ENCODE data around the gene PGPEP1. TPM values are rescaled to one million over a fixed set of nuclear protein-coding genes. Genes with fewer than 3 reads are reported as not detected.

PGPEP1 gene
- total and polyA plus RNA-seq, 2 donors (not counting 3 experiments of a cell fraction or from before 2014, with no cell fraction given), result 9.9 to 27.2 TPM

DNA sequence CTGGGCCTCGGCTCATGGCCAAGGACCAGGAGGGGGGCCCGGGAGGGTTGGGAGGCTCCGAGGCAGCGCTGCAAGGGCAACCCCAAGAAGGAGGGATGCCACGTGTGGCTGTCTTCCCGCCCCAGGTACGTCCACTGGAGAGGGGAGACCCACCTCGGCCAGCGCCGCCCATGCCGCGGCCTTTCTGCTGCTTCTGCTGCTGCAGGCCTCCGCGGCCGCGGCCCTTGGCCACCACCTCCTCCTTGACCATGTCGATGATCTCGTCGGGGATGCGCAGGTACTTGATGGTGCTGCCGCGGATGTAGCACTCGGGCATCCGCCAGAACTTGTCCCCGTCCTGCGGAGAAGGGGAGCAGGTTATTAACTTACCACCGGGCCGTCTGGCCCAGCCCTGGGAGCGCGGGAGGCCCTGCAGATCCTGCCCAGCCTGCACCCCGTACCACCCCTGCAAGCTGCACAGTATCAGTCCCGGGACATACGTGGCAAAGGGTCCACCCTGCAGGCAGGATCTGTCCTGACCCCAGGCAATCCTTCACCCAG, 30.8 kb upstream of the PGPEP1 start:
- H3K79me2 ChIP-seq (ENCODE audit: control insufficient read depth, insufficient read depth, low read length), result no peaks in the 10 kb centered on the region
- intact Hi-C loops (cut with micrococcal nuclease), result no loop called here
- CTCF ChIA-PET, result interaction anchor here (1.0 to 1.9 kb wide), 3 partner anchors 13 to 30 kb away, joined by 4 to 11 read pairs (median 6); partner anchors contain the start of gene LSM4
- no peaks in the 10 kb centered on the region for H3K27me3 ChIP-seq (ENCODE audit: control insufficient read depth in 2 of 2, insufficient read depth in 2 of 2, low read length in 2 of 2)
- dilution Hi-C loops (cut with MboI; ENCODE audit: extremely low pct_ligation_motif_present, low sequenced_read_pairs), result no loop called here
- FAIRE-seq (no peak), DNase-seq (ENCODE audit: low read depth, low spot score) (no peak)
- TF ChIP-seq, protein P1, sequence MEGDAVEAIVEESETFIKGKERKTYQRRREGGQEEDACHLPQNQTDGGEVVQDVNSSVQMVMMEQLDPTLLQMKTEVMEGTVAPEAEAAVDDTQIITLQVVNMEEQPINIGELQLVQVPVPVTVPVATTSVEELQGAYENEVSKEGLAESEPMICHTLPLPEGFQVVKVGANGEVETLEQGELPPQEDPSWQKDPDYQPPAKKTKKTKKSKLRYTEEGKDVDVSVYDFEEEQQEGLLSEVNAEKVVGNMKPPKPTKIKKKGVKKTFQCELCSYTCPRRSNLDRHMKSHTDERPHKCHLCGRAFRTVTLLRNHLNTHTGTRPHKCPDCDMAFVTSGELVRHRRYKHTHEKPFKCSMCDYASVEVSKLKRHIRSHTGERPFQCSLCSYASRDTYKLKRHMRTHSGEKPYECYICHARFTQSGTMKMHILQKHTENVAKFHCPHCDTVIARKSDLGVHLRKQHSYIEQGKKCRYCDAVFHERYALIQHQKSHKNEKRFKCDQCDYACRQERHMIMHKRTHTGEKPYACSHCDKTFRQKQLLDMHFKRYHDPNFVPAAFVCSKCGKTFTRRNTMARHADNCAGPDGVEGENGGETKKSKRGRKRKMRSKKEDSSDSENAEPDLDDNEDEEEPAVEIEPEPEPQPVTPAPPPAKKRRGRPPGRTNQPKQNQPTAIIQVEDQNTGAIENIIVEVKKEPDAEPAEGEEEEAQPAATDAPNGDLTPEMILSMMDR (IDR thresholded peaks at IDR 0.05; ENCODE audit: extremely low read depth in 1 of 2, insufficient read depth in 1 of 2, low read depth in 1 of 2, low read length in 2 of 2), result no peak
- no peak for TF ChIP-seq MYC (IDR thresholded peaks at IDR 0.05; ENCODE audit: low read depth, low read length)
- TF ChIP-seq, protein P2, sequence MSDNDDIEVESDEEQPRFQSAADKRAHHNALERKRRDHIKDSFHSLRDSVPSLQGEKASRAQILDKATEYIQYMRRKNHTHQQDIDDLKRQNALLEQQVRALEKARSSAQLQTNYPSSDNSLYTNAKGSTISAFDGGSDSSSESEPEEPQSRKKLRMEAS (IDR thresholded peaks at IDR 0.05; ENCODE audit: insufficient read depth, insufficient read length), result no peak
- no peak for TF ChIP-seq JUN (IDR thresholded peaks at IDR 0.05; ENCODE audit: borderline replicate concordance, insufficient read depth, insufficient read length, low read depth)
- TF ChIP-seq POLR2AphosphoS5 (IDR thresholded peaks at IDR 0.05; ENCODE audit: insufficient read depth, low read depth, low read length), result no peak
- TF ChIP-seq POLR2A (IDR thresholded peaks at IDR 0.05; ENCODE audit: low read depth, low read length), result no peak
- no peak for TF ChIP-seq GATA2 (IDR thresholded peaks at IDR 0.05; ENCODE audit: insufficient read depth, insufficient read length, low read depth, low read length)
- TF ChIP-seq FOS (IDR thresholded peaks at IDR 0.05; ENCODE audit: borderline replicate concordance, insufficient read depth, low read length), result no peak
- no peak for TF ChIP-seq EZH2 (IDR thresholded peaks at IDR 0.05; ENCODE audit: borderline replicate concordance, low read depth, low read length, severe bottlenecking)
- H3K9ac ChIP-seq (replicated peaks; ENCODE audit: extremely low read depth, insufficient read depth, low read length), result no peak overlapping the region
- POLR2A ChIA-PET, result interaction anchor here (0.6 kb wide), 1 partner anchor 26 kb away, joined by 4 read pairs; no protein-coding TSS in a partner anchor
- no peak overlapping the region for H3K4me3 ChIP-seq (replicated peaks in 1 of 3; ENCODE audit: insufficient read depth in 1 of 3, low read depth in 1 of 3, low read length in 3 of 3)
- no peak overlapping the region for H3K4me2 ChIP-seq (ENCODE audit: insufficient read depth, low read length)
- no TSS peak for BruUV-seq (replicated peaks)
- peaks cover 0 to 15% of the 10 kb centered on the region in 2 experiments for H3K36me3 ChIP-seq (ENCODE audit: control insufficient read depth in 2 of 2, extremely low read depth in 1 of 2, insufficient read depth in 2 of 2, low read length in 2 of 2)
- no peaks in the 10 kb centered on the region for H3K9me1 ChIP-seq (replicated peaks; ENCODE audit: control insufficient read depth, extremely low read depth, insufficient read depth, low read length)
- no peaks in the 10 kb centered on the region for H3K9me3 ChIP-seq (replicated peaks; ENCODE audit: control insufficient read depth, insufficient read depth, low read length)
- H3K27ac ChIP-seq (ENCODE audit: insufficient read depth, low read depth, low read length), result no peak overlapping the region
- no peak overlapping the region for H2AFZ ChIP-seq (ENCODE audit: low read depth, low read length)
- H4K20me1 ChIP-seq (replicated peaks; ENCODE audit: control insufficient read depth, extremely low read depth, insufficient read depth, low read length), result no peaks in the 10 kb centered on the region
- peaks cover 10% of the 10 kb centered on the region for H3K4me1 ChIP-seq (ENCODE audit: control insufficient read depth, extremely low read depth, insufficient read depth, low read length)
